DMS114 treated with DMSO at 0.1 percent for 48 hours (cell line): ENCODE data around the gene SNX13.

Experiments used
- DNase-seq: peaks from one replicate; lab custom pipeline; 2025; ENCODE audit not compliant: unreplicated experiment; lab: John Stamatoyannopoulos, UW

SNX13 gene

DNA sequence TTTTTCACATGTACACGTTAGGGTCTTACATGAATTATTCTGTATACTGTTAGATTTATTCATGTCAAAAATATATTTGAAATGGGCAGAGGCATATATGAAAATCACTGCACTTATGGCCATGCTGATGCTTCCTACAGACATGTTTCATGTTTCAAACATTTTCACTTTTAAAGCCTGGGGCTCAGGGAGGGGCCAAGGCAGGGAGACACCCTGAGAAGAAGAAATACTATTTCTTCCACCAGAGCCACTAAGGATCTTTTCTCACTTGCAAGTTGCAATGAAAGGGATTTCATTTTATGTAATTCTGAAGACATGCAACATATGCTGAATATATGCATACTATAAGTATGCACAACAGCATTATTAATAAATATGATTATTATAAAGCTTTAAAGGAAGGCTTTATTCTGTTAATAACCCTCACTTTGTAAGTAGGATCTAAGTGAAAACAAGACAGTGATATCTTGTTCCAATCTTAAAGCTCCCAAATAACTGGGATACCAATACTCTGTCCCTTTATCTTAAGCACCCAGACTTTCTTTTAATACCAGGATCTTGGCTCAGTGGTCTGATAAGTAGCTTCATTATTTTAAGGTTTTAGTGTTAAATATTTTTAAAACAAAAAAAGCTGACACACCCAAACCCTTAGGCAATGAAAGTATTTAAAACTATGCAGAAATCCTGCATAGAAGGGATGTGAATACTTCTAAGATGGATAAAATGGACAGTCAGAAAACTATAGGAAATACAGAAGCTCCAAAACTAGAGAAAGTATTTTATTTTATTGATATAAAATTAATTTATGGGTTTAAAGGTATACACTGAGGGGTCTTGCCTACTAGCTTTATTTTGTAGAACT lies 148.0 kb downstream of the SNX13 start:
- DNase-seq, result no peak

- no peak for DNase-seq
Observed at GRCh38 chr7:17787257-17787656, 153.0 kb downstream of the SNX13 start.

GRCh38 chr7:17786314-17786852 lies 153.9 kb downstream of the SNX13 start:
- DNase-seq, result no peak

DNA sequence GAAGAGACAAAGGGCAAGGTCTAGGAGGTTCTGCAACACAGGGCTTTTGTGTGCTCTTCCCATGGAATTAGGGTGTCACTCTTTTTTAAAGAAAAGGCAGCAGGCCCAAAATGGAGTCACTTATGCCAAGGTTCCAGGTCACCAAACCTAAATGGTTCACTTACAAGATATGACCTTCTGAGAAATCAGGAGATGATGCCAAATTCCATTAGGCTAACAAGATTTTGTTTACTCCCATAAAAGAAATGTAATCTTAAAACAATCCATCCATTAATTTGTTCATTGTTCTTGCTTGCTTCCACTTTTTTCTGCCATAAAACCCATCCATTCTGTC lies 158.1 kb downstream of the SNX13 start:
- DNase-seq, result no peak

GRCh38 chr7:17781491-17782215 lies 158.6 kb downstream of the SNX13 start:
- no peak for DNase-seq

- no peak for DNase-seq
Observed at GRCh38 chr7:17779381-17779780, 160.9 kb downstream of the SNX13 start.

DNA sequence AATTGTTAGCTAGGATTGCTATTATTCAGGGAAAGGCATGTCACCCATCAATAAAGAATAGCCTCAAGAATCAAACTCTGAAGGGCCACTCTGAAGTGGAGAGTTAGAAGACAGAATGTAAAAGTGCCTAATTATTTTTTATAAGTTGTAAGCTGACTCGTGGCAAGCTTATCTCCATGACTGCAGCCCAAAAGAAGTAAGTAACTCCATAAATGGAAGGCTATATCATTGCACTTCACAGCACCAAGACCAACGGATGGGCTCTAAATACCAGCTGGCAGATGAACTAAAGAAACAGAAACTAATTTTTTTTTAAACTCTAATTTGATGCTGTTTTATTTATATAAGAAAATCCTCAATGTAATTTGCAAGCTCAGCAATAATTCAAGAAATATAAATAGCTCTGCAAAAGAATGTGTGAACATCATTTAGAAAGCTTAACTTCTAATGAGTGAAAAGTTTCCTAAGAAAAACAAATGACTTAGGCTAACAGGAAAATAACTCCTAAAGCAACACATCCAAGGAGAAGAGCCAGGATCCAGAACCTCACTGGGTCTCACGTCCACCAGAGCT lies 165.5 kb downstream of the SNX13 start:
- no peak for DNase-seq

GRCh38 chr7:17774248-17774647 lies 166.0 kb downstream of the SNX13 start:
- DNase-seq, result no peak

DNA sequence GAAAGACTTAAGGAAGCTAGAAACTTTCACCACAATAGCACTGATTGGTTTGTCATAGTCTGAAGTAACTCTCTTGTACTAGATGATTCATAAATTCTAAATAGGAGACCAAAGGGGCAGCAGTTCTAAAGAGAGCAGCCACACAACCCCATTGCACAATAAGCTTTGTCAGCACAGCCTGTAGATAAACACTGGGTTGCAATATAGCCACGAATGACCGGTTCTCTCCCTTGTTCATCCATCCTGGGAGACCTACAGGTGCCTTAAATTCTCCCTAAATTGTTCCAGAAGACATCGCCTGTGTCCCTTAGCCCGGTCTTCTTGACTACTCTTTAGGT lies 167.0 kb downstream of the SNX13 start:
- no peak for DNase-seq

- DNase-seq, result no peak
Observed at GRCh38 chr7:17772581-17773288, 167.6 kb downstream of the SNX13 start.

GRCh38 chr7:17771901-17772408 lies 168.3 kb downstream of the SNX13 start:
- DNase-seq, result no peak

- DNase-seq, result no peak
Observed at GRCh38 chr7:17770710-17771375, 169.5 kb downstream of the SNX13 start.

- peak; percentile 63 for DNase-seq
Observed at GRCh38 chr7:17769918-17770317, 170.4 kb downstream of the SNX13 start.

DNA sequence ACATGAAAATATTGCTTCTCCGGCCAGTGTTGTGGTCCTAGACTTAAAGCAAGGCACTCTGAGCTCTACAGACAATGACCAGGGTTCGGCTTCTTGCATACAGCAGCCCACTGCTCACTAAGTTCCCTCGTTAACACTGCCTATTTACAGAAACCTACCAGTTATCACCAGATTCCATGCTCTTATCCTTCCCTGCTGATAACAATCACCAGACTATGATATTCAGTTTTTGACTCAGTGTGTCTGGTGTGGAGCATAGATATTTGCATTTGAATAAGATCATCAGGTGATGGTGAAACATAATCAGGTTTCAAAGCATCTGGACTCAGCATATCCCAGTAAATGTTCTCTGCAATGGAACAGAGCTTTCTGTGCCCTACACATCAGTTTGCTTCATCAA lies 182.3 kb downstream of the SNX13 start:
- no peak for DNase-seq

- DNase-seq, result no peak
Observed at GRCh38 chr7:17746020-17746530, 194.2 kb downstream of the SNX13 start.

DNA sequence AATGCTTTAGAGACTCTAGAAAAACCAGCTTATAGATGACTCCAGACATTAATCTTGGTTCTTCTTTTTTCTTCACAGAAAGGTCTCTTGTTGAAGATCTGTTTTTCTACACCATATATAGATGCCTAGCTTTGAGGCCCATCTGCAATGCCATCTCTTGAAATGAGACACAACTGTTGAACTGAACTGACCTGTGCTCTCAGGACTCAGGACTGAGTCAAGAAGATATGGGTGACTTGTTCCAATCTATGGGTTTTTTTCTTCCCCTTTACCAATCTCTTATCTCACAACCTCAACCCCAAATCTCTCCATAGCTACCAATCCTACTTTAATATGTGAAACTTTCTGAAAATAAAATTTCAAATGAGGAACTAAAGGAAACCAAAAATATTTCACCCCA lies 194.7 kb downstream of the SNX13 start:
- DNase-seq, result no peak

GRCh38 chr7:17743316-17743715 lies 197.0 kb downstream of the SNX13 start:
- no peak for DNase-seq

DNA sequence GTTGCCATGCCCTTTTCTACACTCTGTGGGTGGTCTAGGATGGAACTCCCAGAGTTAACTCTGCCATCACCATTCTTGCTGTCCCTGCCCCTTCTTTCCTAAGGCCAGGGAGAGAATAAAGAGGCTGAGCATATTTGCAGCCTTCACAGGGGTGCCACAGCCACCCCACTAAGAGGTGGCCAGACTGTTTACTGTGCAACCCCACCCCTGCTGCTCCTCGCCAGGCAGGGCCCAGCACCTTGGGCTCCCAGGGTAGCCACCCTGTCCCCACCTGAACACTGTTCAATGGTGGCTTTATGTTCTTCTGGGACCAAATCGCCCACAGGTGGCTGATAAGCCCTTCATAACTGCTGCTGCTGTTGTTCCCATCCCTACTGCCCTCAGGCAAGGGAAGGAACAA lies 198.9 kb downstream of the SNX13 start:
- no peak for DNase-seq
